ENCODE results near the gene ANTXR1.

DNA sequence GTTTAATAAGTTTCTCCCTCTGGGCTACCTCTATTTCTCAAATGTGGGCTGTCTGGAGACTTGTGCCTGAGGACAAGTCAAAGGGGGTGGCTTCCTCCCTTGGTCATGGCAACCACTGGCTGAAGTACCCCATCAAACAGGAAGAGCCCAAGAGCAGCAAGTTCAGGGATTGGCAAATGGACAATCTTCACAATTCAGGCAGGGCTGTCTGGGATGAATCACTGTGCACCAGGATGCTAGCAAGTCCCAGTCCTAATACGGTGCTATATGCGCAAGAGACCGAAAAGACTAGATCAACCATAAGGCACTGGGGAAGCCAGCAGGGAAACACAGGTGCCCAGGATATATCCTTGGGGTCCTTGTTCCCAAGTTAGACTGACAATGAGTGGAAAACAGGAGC, 75.5 kb downstream of the ANTXR1 start:
- TF ChIP-seq, protein P1, sequence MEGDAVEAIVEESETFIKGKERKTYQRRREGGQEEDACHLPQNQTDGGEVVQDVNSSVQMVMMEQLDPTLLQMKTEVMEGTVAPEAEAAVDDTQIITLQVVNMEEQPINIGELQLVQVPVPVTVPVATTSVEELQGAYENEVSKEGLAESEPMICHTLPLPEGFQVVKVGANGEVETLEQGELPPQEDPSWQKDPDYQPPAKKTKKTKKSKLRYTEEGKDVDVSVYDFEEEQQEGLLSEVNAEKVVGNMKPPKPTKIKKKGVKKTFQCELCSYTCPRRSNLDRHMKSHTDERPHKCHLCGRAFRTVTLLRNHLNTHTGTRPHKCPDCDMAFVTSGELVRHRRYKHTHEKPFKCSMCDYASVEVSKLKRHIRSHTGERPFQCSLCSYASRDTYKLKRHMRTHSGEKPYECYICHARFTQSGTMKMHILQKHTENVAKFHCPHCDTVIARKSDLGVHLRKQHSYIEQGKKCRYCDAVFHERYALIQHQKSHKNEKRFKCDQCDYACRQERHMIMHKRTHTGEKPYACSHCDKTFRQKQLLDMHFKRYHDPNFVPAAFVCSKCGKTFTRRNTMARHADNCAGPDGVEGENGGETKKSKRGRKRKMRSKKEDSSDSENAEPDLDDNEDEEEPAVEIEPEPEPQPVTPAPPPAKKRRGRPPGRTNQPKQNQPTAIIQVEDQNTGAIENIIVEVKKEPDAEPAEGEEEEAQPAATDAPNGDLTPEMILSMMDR (optimal IDR thresholded peaks at IDR 0.05 in 1 of 3, IDR thresholded peaks at IDR 0.05 in 1 of 3, conservative IDR thresholded peaks at IDR 0.05 in 1 of 3; ENCODE audit: extremely low read depth in 1 of 3, insufficient read depth in 2 of 3, low read length in 3 of 3), result no peak
- no peak for TF ChIP-seq EZH2 (IDR thresholded peaks at IDR 0.05; ENCODE audit: low read length)

Data from keratinocyte (primary cell).